Measurements from ENCODE around the gene PLCD1. TPM values are rescaled to one million over a fixed set of nuclear protein-coding genes. Genes with fewer than 3 reads are reported as not detected.

Gene PLCD1
- total and polyA plus RNA-seq, 2 experiments from 2014 or later = 16.0 to 24.4 TPM

DNA sequence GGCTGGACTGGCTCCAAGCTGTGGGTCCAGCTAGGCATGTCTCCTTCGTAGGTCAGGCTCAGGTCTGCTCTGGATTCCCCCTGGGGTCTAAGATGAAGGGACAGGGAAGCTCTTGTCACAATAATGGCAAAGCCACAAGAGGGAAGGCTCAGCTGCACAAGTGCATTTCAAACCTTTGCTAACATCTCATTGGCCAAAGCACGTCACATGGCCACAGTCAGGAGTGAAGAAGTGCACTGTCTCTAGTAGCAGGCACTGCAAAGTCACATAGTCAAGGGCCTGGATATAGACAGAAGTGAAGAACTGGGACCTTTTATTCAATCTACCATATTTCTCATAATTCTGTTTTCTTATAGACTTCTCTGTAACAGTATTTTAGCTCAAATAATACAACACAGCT is 29.7 kb upstream of the PLCD1 start:
- no peaks in the 10 kb centered on the region for H3K79me2 ChIP-seq (replicated peaks; ENCODE audit: insufficient read depth)
- no peak overlapping the region for H3K4me2 ChIP-seq
- H3K36me3 ChIP-seq (ENCODE audit: insufficient read depth) = no peaks in the 10 kb centered on the region
- no peaks in the 10 kb centered on the region for H3K4me1 ChIP-seq (ENCODE audit: insufficient read depth)
- peaks cover 16% of the 10 kb centered on the region; the same call in 1 of the 2 replicates for H3K9me2 ChIP-seq (ENCODE audit: insufficient read depth)
- no peak overlapping the region for H2AFZ ChIP-seq
- DNase-seq (ENCODE audit: low spot score) (no peak), ATAC-seq (no peak)
- Mint-ChIP-seq H3K9me3 (peaks cover 17% of the 10 kb centered on the region), H3K4me1 (no peaks in the 10 kb centered on the region), H3K27ac (no peak overlapping the region), H3K4me3 (no peak overlapping the region), H3K36me3 (ENCODE audit: low read depth) (peaks cover under 1% of the 10 kb centered on the region; the same call in 2 of the 3 replicates), H3K27me3 (ENCODE audit: insufficient read depth, low read depth, poor library complexity) (peaks cover 8% of the 10 kb centered on the region)
- TF ChIP-seq, protein P1, sequence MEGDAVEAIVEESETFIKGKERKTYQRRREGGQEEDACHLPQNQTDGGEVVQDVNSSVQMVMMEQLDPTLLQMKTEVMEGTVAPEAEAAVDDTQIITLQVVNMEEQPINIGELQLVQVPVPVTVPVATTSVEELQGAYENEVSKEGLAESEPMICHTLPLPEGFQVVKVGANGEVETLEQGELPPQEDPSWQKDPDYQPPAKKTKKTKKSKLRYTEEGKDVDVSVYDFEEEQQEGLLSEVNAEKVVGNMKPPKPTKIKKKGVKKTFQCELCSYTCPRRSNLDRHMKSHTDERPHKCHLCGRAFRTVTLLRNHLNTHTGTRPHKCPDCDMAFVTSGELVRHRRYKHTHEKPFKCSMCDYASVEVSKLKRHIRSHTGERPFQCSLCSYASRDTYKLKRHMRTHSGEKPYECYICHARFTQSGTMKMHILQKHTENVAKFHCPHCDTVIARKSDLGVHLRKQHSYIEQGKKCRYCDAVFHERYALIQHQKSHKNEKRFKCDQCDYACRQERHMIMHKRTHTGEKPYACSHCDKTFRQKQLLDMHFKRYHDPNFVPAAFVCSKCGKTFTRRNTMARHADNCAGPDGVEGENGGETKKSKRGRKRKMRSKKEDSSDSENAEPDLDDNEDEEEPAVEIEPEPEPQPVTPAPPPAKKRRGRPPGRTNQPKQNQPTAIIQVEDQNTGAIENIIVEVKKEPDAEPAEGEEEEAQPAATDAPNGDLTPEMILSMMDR (conservative IDR thresholded peaks at IDR 0.05; ENCODE audit: low read depth in 2 of 2) = no peak
- TF ChIP-seq EZH2phosphoT487 (IDR thresholded peaks at IDR 0.05; ENCODE audit: unreplicated experiment) (no peak), STAT1 (IDR thresholded peaks at IDR 0.05; ENCODE audit: unreplicated experiment) (no peak), ZNF331 (CRISPR knock-in tag; IDR thresholded peaks at IDR 0.05; ENCODE audit: low read depth) (no peak), JUNB (IDR thresholded peaks at IDR 0.05; ENCODE audit: unreplicated experiment) (no peak), POLR2AphosphoS5 (IDR thresholded peaks at IDR 0.05; ENCODE audit: low read depth) (no peak), CREB1 (CRISPR knock-in tag; IDR thresholded peaks at IDR 0.05; ENCODE audit: low read depth) (no peak), ZNF114 (CRISPR knock-in tag; IDR thresholded peaks at IDR 0.05) (no peak), EZH2 (IDR thresholded peaks at IDR 0.05; ENCODE audit: low read depth, unreplicated experiment) (no peak), NANOG (IDR thresholded peaks at IDR 0.05; ENCODE audit: borderline replicate concordance) (no peak)
- TF ChIP-seq, protein P2, sequence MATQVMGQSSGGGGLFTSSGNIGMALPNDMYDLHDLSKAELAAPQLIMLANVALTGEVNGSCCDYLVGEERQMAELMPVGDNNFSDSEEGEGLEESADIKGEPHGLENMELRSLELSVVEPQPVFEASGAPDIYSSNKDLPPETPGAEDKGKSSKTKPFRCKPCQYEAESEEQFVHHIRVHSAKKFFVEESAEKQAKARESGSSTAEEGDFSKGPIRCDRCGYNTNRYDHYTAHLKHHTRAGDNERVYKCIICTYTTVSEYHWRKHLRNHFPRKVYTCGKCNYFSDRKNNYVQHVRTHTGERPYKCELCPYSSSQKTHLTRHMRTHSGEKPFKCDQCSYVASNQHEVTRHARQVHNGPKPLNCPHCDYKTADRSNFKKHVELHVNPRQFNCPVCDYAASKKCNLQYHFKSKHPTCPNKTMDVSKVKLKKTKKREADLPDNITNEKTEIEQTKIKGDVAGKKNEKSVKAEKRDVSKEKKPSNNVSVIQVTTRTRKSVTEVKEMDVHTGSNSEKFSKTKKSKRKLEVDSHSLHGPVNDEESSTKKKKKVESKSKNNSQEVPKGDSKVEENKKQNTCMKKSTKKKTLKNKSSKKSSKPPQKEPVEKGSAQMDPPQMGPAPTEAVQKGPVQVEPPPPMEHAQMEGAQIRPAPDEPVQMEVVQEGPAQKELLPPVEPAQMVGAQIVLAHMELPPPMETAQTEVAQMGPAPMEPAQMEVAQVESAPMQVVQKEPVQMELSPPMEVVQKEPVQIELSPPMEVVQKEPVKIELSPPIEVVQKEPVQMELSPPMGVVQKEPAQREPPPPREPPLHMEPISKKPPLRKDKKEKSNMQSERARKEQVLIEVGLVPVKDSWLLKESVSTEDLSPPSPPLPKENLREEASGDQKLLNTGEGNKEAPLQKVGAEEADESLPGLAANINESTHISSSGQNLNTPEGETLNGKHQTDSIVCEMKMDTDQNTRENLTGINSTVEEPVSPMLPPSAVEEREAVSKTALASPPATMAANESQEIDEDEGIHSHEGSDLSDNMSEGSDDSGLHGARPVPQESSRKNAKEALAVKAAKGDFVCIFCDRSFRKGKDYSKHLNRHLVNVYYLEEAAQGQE (IDR thresholded peaks at IDR 0.05; ENCODE audit: unreplicated experiment) = no peak
- TF ChIP-seq, protein P3, sequence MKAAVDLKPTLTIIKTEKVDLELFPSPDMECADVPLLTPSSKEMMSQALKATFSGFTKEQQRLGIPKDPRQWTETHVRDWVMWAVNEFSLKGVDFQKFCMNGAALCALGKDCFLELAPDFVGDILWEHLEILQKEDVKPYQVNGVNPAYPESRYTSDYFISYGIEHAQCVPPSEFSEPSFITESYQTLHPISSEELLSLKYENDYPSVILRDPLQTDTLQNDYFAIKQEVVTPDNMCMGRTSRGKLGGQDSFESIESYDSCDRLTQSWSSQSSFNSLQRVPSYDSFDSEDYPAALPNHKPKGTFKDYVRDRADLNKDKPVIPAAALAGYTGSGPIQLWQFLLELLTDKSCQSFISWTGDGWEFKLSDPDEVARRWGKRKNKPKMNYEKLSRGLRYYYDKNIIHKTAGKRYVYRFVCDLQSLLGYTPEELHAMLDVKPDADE (IDR thresholded peaks at IDR 0.05) = no peak
- TF ChIP-seq, protein P4, sequence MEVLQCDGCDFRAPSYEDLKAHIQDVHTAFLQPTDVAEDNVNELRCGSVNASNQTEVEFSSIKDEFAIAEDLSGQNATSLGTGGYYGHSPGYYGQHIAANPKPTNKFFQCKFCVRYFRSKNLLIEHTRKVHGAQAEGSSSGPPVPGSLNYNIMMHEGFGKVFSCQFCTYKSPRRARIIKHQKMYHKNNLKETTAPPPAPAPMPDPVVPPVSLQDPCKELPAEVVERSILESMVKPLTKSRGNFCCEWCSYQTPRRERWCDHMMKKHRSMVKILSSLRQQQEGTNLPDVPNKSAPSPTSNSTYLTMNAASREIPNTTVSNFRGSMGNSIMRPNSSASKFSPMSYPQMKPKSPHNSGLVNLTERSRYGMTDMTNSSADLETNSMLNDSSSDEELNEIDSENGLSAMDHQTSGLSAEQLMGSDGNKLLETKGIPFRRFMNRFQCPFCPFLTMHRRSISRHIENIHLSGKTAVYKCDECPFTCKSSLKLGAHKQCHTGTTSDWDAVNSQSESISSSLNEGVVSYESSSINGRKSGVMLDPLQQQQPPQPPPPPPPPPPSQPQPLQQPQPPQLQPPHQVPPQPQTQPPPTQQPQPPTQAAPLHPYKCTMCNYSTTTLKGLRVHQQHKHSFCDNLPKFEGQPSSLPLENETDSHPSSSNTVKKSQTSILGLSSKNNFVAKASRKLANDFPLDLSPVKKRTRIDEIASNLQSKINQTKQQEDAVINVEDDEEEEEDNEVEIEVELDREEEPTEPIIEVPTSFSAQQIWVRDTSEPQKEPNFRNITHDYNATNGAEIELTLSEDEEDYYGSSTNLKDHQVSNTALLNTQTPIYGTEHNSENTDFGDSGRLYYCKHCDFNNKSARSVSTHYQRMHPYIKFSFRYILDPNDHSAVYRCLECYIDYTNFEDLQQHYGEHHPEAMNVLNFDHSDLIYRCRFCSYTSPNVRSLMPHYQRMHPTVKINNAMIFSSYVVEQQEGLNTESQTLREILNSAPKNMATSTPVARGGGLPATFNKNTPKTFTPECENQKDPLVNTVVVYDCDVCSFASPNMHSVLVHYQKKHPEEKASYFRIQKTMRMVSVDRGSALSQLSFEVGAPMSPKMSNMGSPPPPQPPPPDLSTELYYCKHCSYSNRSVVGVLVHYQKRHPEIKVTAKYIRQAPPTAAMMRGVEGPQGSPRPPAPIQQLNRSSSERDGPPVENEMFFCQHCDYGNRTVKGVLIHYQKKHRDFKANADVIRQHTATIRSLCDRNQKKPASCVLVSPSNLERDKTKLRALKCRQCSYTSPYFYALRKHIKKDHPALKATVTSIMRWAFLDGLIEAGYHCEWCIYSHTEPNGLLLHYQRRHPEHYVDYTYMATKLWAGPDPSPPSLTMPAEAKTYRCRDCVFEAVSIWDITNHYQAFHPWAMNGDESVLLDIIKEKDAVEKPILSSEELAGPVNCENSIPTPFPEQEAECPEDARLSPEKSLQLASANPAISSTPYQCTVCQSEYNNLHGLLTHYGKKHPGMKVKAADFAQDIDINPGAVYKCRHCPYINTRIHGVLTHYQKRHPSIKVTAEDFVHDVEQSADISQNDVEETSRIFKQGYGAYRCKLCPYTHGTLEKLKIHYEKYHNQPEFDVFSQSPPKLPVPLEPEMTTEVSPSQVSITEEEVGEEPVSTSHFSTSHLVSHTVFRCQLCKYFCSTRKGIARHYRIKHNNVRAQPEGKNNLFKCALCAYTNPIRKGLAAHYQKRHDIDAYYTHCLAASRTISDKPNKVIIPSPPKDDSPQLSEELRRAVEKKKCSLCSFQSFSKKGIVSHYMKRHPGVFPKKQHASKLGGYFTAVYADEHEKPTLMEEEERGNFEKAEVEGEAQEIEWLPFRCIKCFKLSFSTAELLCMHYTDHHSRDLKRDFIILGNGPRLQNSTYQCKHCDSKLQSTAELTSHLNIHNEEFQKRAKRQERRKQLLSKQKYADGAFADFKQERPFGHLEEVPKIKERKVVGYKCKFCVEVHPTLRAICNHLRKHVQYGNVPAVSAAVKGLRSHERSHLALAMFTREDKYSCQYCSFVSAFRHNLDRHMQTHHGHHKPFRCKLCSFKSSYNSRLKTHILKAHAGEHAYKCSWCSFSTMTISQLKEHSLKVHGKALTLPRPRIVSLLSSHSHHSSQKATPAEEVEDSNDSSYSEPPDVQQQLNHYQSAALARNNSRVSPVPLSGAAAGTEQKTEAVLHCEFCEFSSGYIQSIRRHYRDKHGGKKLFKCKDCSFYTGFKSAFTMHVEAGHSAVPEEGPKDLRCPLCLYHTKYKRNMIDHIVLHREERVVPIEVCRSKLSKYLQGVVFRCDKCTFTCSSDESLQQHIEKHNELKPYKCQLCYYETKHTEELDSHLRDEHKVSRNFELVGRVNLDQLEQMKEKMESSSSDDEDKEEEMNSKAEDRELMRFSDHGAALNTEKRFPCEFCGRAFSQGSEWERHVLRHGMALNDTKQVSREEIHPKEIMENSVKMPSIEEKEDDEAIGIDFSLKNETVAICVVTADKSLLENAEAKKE (CRISPR knock-in tag; IDR thresholded peaks at IDR 0.05) = no peak
- no peak overlapping the region for H3K27ac ChIP-seq (ENCODE audit: low read depth)
- no peaks in the 10 kb centered on the region for H3K27me3 ChIP-seq (ENCODE audit: insufficient read depth)
- no peaks in the 10 kb centered on the region for H4K20me1 ChIP-seq (replicated peaks; ENCODE audit: insufficient read depth)
- no peak overlapping the region for H3K4me3 ChIP-seq
- H3F3A ChIP-seq (replicated peaks; ENCODE audit: low read depth) = no peaks in the 10 kb centered on the region
